ENCODE data around the gene TSPAN14. TPM values are rescaled to one million over a fixed set of nuclear protein-coding genes. Genes with fewer than 3 reads are reported as not detected.

TSPAN14 gene
- total and polyA plus RNA-seq, 2 of the 13 experiments (the other 11 are each of a cell fraction or from before 2014, with no cell fraction given) = 24.1 to 80.6 TPM

DNA sequence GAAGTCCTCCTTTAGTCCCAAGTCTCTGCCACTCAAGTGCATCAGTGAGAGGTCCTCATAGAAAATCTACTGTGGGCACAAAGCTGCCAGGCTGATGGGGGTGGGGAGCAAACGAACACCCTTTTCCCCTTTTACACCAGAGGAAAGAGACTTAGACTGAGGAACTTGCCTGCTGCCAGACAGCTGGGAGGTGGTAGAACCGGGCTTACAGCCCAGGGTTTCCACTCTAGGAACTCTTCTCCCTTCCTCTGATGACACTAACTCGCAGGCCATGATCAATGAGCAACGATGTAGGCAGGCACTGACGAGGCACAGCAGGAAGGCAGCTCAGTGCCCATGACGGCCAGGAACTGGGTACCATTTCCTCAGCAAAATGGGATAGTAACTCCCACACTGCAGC lies 72.6 kb downstream of the TSPAN14 start (continued):
- TF ChIP-seq TERF1 (CRISPR knock-in tag; IDR thresholded peaks at IDR 0.05) = no peak
- TF ChIP-seq, protein P1, sequence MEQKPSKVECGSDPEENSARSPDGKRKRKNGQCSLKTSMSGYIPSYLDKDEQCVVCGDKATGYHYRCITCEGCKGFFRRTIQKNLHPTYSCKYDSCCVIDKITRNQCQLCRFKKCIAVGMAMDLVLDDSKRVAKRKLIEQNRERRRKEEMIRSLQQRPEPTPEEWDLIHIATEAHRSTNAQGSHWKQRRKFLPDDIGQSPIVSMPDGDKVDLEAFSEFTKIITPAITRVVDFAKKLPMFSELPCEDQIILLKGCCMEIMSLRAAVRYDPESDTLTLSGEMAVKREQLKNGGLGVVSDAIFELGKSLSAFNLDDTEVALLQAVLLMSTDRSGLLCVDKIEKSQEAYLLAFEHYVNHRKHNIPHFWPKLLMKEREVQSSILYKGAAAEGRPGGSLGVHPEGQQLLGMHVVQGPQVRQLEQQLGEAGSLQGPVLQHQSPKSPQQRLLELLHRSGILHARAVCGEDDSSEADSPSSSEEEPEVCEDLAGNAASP (CRISPR knock-in tag; IDR thresholded peaks at IDR 0.05; ENCODE audit: borderline replicate concordance) = no peak
- TF ChIP-seq RNF2 (conservative IDR thresholded peaks at IDR 0.05; ENCODE audit: low read depth) = no peak
- no peak for TF ChIP-seq RFX5 (IDR thresholded peaks at IDR 0.05; ENCODE audit: low read depth, low read length)

- BruUV-seq (replicated peaks) = no TSS peak
- H3K4me3 ChIP-seq (replicated peaks in 1 of 3; ENCODE audit: insufficient read depth in 1 of 3, low read depth in 2 of 3, low read length in 3 of 3) = no peak overlapping the region
- H3K79me2 ChIP-seq (ENCODE audit: insufficient read depth, low read length) = no peaks in the 10 kb centered on the region
- intact Hi-C loops (cut with micrococcal nuclease; ENCODE audit: unreplicated experiment) = no loop called here
- no peaks in the 10 kb centered on the region for H3K36me3 ChIP-seq (replicated peaks in 1 of 2; ENCODE audit: control insufficient read depth in 1 of 2, insufficient read depth in 2 of 2, low read length in 2 of 2)
- no peak for ATAC-seq
- H3K4me2 ChIP-seq (ENCODE audit: low read depth, low read length) = no peak overlapping the region
- ChIA-PET CTCF (ENCODE audit: low intra/inter-chr PET ratio, low total read pairs) (no interaction called here), POLR2A (no interaction called here)
- H4K20me1 ChIP-seq (ENCODE audit: insufficient read depth, low read length) = no peaks in the 10 kb centered on the region
- in situ Hi-C loops (cut with HindIII; ENCODE audit: extremely low pct_ligation_motif_present, low pct_unique_long_range_greater_than_20kb) = no loop called here
- H3K27ac ChIP-seq (ENCODE audit: extremely low read length, insufficient read depth, low read length) = no peak overlapping the region
- TF ChIP-seq MXD4 (CRISPR knock-in tag; IDR thresholded peaks at IDR 0.05) (no peak), DR1 (CRISPR knock-in tag; IDR thresholded peaks at IDR 0.05) (no peak), FOXA1 (IDR thresholded peaks at IDR 0.05) (no peak), FOXA1 (CRISPR knock-in tag; IDR thresholded peaks at IDR 0.05) (no peak), PHB2 (IDR thresholded peaks at IDR 0.05; ENCODE audit: partially characterized antibody) (no peak), ZNF816 (CRISPR knock-in tag; IDR thresholded peaks at IDR 0.05; ENCODE audit: borderline replicate concordance) (no peak)
- no peak for DNase-seq (ENCODE audit: low spot score)
- H3K4me1 ChIP-seq (ENCODE audit: insufficient read depth, low read length) = peaks cover 15% of the 10 kb centered on the region
- peaks cover 0 to 2% of the 10 kb centered on the region in 2 experiments; a peak in 3 of 5 replicates for H3K27me3 ChIP-seq (ENCODE audit: control insufficient read depth in 1 of 2, insufficient read depth in 2 of 2, low read length in 2 of 2)
- no peak overlapping the region for H2AFZ ChIP-seq (ENCODE audit: low read length)
- FAIRE-seq = no peak
- H3K9ac ChIP-seq (ENCODE audit: insufficient read depth, low read depth, low read length) = no peak overlapping the region
- H3K9me3 ChIP-seq (ENCODE audit: low read length) = no peaks in the 10 kb centered on the region
- WGBS (ENCODE audit: low lambda C conversion rate) = 60% methylated on average over 1 of the region's 2 CpGs
Observed at GRCh38 chr10:80528185-80528700, 74.1 kb downstream of the TSPAN14 start.
